ENCODE results near the gene NDUFA9. TPM values are rescaled to one million over a fixed set of nuclear protein-coding genes. Genes with fewer than 3 reads are reported as not detected.
A peak's percentile ranks its signal among the peaks of the same experiment; 100 is the strongest.

The NDUFA9 gene
- total RNA-seq, 1 donor from 2014 or later = 343 TPM

DNA sequence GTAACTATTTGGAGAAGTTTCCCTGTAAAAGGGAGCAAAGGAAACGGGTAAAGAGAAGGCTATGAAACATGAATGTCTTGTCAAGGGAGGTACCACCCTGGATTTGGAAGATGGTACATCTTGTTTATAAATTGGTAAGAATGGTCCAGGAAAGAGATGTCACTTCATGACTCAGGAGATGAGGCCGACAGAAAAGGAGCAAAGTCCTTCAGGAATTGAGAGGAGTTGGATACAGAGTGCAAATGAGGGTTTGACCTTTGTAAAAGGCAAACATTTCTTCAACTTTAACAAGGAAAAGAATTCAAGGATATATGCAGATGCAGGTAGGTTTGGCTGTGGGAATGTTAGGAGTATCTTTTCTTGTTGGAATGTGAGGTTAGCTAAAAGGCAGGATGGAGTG, 30.8 kb downstream of the NDUFA9 start:
- no peak for DNase-seq (ENCODE audit: missing footprints)
- intact Hi-C loops (cut with DNase I) = no loop called here
- ATAC-seq = no peak

DNA sequence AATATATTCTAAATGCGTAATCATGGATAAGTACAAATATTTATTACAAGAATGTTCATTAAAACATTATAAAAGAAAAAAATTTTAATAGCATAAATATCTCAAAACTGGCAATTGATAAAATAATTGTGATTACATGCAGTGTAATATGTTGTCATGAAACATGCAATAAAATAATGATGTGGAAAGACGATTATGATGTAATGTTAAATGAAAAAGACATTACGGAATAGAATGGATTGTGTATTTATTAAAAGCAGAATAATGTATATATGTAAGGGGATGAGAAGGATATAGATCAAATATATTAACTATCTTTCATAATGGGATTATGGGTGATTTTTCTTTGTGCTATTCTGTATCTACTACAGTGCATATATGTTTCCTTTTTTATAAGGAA, 32.8 kb downstream of the NDUFA9 start:
- DNase-seq (ENCODE audit: missing footprints) (no peak), ATAC-seq (no peak)
- intact Hi-C loops (cut with DNase I) = no loop called here

DNA sequence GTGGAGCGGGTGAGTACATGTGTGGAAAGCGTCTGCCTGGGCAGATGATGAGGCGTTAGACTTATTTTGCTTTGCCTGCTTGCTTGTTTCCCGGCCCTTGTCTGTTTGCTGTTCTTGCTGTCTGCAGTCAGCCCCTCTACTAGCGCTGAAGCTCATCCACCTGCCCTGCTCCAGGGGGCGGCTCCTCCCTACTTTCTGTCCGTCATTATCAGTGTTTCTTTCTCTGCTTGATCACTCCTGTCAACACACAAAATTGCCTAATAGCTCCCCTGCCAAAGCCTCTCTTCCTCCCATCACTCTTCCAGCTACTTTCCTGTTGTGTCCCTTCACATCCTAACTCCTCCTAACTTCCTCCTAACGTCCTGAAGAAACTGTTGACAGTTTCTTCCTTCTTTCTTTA, 36.4 kb downstream of the NDUFA9 start:
- ATAC-seq (peak; percentile 72), DNase-seq (ENCODE audit: missing footprints) (no peak)
- intact Hi-C loops (cut with DNase I) = no loop called here

DNA sequence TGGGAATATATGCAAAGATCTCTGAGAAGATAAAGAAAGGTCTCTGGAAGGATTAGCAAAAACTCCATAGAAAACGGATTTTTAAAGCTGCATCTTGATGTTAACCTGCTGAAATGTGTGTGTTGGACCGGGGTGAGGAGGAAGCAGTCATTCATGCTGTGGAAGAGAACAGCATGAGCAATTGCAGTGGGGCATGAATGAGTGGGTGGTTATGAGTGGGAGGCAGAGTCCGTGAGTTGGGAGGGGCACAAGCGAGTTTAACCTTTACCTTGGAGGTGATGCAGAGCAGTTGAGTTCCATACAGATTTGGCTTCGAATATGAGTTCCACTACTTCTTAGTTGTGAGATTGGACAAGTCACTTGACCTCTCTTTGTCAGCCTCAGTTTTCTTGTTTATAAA, 41.8 kb downstream of the NDUFA9 start:
- intact Hi-C loops (cut with DNase I) = no loop called here
- ATAC-seq (no peak), DNase-seq (ENCODE audit: missing footprints) (no peak)

Other genes with a start within 250 kb of the NDUFA9 start
- not detected for gene FGF6, start 203.3 kb upstream of the NDUFA9 start, total RNA-seq
- gene RAD51AP1, start 110.2 kb upstream of the NDUFA9 start, total RNA-seq = 1.5 TPM
- gene DYRK4, start 86.9 kb upstream of the NDUFA9 start, total RNA-seq = 22.7 TPM
- 2.5 TPM for gene AKAP3, start 63 bp upstream of the NDUFA9 start, total RNA-seq
- gene GALNT8, start 71.3 kb downstream of the NDUFA9 start, total RNA-seq = 2.7 TPM

All from Right ventricle myocardium inferior (tissue), 1 donor.